Adrenal gland (tissue), 12 donors: ENCODE data around the gene FRAT1. TPM values are rescaled to one million over a fixed set of nuclear protein-coding genes. Genes with fewer than 3 reads are reported as not detected.
A peak's percentile ranks its signal among the peaks of the same experiment; 100 is the strongest.

Experiments
- DNase-seq, 7 donors: peaks; one replicate each; pipeline ENCODE4 v3.0.0-alpha.2; 2019 to 2020
- H3K27ac ChIP-seq, 5 donors: fragments of 200-600 bp; sonication (generic) in 4 of 5; 1 replicate in 3 of 5; 2 replicates in 2 of 5; pipeline versions ENCODE4 v1.5.1 to v1.8.0; 2016 to 2020; ENCODE audit warnings: mild to moderate bottlenecking in 1 of 5
- H3K27me3 ChIP-seq: fragments of 200-600 bp; 2 replicates; pipeline ENCODE4 v1.8.0; 2021
- H3K36me3 ChIP-seq, 2 donors: fragments of 200-600 bp; replicated peaks in 1 of 2; 1 replicate in 1 of 2; 2 replicates in 1 of 2; pipeline versions ENCODE4 v1.5.1 to v1.8.0; 2018 to 2022
- H3K4me1 ChIP-seq, 2 donors: fragments of 200-600 bp; replicated peaks in 1 of 2; 1 replicate in 1 of 2; 2 replicates in 1 of 2; pipeline versions ENCODE4 v1.5.1 to v1.8.0; 2018 to 2021
- H3K4me3 ChIP-seq, 4 donors: fragments of 200-600 bp; sonication (generic) in 3 of 4; one replicate each; pipeline ENCODE4 v1.5.1; 2016 to 2018
- H3K9me3 ChIP-seq, 3 donors: fragments of 200-600 bp; sonication (generic) in 1 of 3; replicated peaks in 1 of 3; 1 replicate in 2 of 3; 2 replicates in 1 of 3; pipeline versions ENCODE4 v1.5.1 to v1.8.0; 2016 to 2021
- CTCF ChIP-seq, 6 experiments: fragments of 450-650 bp in 4 of 6; fragments of 200-600 bp in 2 of 6; sonication (generic) in 1 of 6; IDR thresholded peaks; 1 replicate in 5 of 6; 2 replicates in 1 of 6; pipeline versions ENCODE4 v1.5.1 to v1.8.0; 2016 to 2021; ENCODE audit warnings: antibody characterized with exemption in 6 of 6, mild to moderate bottlenecking in 2 of 6, moderate library complexity in 1 of 6
- POLR2A ChIP-seq, 2 donors: fragments of 450-650 bp; IDR thresholded peaks; one replicate each; pipeline ENCODE4 v1.6.1; 2017; ENCODE audit warnings: antibody characterized with exemption in 2 of 2, mild to moderate bottlenecking in 2 of 2, moderate library complexity in 1 of 2
- WGBS, 4 donors: extraction: QIAGEN DNeasy Blood & Tissue Kit in 2 of 4; methylation state at CpG; one replicate each; pipeline versions ENCODE4 v1.1.5 to v1.1.7; 2013 to 2017; 5-methylcytosine and 5-hydroxymethylcytosine counted together
- intact Hi-C, 2 donors: fragments of 100-400 bp; cut with DNase I; formaldehyde crosslinking; loops; one replicate each; pipeline versions ENCODE4 v1.14.1 to v1.15.0; 2022 to 2023
- polyA plus RNA-seq, 3 donors: library from polyadenylated mRNA; stranded (reverse); fragments of 200-250 nt in 2 of 3; fragments of 350-450 nt in 1 of 3; fragmentation: Illumina TruSeq in 1 of 3; extraction: RNeasy Lipid Tissue Mini Kit (QIAGEN cat#74804) in 1 of 3; gene quantifications; one replicate each; pipeline ENCODE4 v1.2.3, GENCODE V29; 2013 to 2014
- total RNA-seq, 9 donors: library from RNA; depleted of rRNA in 4 of 9; stranded (reverse); fragments of >200 nt in 4 of 9; fragments of 120-200 nt in 1 of 9; fragmentation: NEBNext Ultra II Directional in 1 of 9; extraction: Animal tissue kit (Norgen Biotek cat#: 25700) in 1 of 9; gene quantifications; one replicate each; pipeline versions ENCODE4 v1.1.0 to v1.2.4, GENCODE V29; 2013 to 2023
- donor health status: healthy with polysubstance abuse.
- donor health status: Bipolar disorder and iron deficiency.
- donor health status: DM: yes; HTN: yes; CAD: no.
- donor health status: DM: no; HTN: no; CAD: no.
- donor health status: DM: no; HTN: no; CAD: no.
- donor health status: DM: yes; HTN: yes; CAD: no.

Gene FRAT1
- total and polyA plus RNA-seq, 12 donors, result 1.3 to 11.1 (median 6.7) TPM

- Histone ChIP-seq H3K4me3 (peak within 1 kb of the TSS; percentile 65 to 88 (median 80)), H3K27ac (peak within 1 kb of the TSS; percentile 82 to 97 (median 93)), H3K9me3 (no peaks in the 10 kb centered on the region), H3K4me1 (peaks cover 15 to 18% of the 10 kb centered on the region in 2 donors), H3K36me3 (no peaks in the 10 kb centered on the region), H3K27me3 (no peaks in the 10 kb centered on the region)
- WGBS, 4 donors, result 0 to 1% (median 0%) methylated on average over 2 to 103 of the region's 103 CpGs
- peak; percentile 90 to 94 (median 93) for DNase-seq
- intact Hi-C loops, result loop anchor here in 1 of 2 donors (10.0 kb wide), 1 partner anchor 50 kb away; no protein-coding TSS in a partner anchor
- TF ChIP-seq CTCF (IDR thresholded peaks at IDR 0.05) (peak in 1 of 6 experiments; percentile 1), POLR2A (IDR thresholded peaks at IDR 0.05) (peak; percentile 55 to 95)
These were observed 15.5 kb downstream of the FRAT1 start, which contains the start of gene FRAT2 for GRCh38 chr10:97334370-97335175. Gene FRAT2, minus strand, starts transcription at chr10:97334729. Its CDS starts 157 bp downstream, at chr10:97334572.

GRCh38 chr10:97335188-97335619 is 16.1 kb downstream of the FRAT1 start:
- H3K27ac ChIP-seq, result peak overlapping the region in 3 of 5 donors; percentile 93 to 97 (median 95)
- intact Hi-C loops, result loop anchor here in 1 of 2 donors (10.0 kb wide), 1 partner anchor 50 kb away; no protein-coding TSS in a partner anchor
- H3K4me1 ChIP-seq, result peaks cover 15 to 18% of the 10 kb centered on the region in 2 donors
- no peaks in the 10 kb centered on the region for H3K36me3 ChIP-seq
- H3K9me3 ChIP-seq, result no peaks in the 10 kb centered on the region
- H3K27me3 ChIP-seq, result no peaks in the 10 kb centered on the region
- H3K4me3 ChIP-seq, result peak overlapping the region in 2 of 4 donors; percentile 80 to 88
- 2 to 9% (median 3%) methylated on average over 13 to 25 of the region's 25 CpGs for WGBS, 4 donors
- DNase-seq, result peak in 1 of 7 donors; percentile 33
- TF ChIP-seq CTCF (IDR thresholded peaks at IDR 0.05) (no peak), POLR2A (IDR thresholded peaks at IDR 0.05) (no peak)

- intact Hi-C loops, result loop anchor here in 1 of 2 donors (10.0 kb wide), 1 partner anchor 51 kb away; no protein-coding TSS in a partner anchor
- no peak for DNase-seq
- 63 to 66% (median 65%) methylated on average over 5 of the region's 5 CpGs for WGBS, 4 donors
- Histone ChIP-seq H3K4me3 (no peak overlapping the region), H3K9me3 (no peaks in the 10 kb centered on the region), H3K4me1 (peaks cover 15 to 17% of the 10 kb centered on the region in 2 donors), H3K27ac (no peak overlapping the region), H3K36me3 (no peaks in the 10 kb centered on the region), H3K27me3 (no peaks in the 10 kb centered on the region)
- TF ChIP-seq POLR2A (IDR thresholded peaks at IDR 0.05), result no peak
- TF ChIP-seq CTCF (IDR thresholded peaks at IDR 0.05), result no peak
These were observed 16.9 kb downstream of the FRAT1 start for GRCh38 chr10:97336006-97336405.

GRCh38 chr10:97336446-97336845 is 17.4 kb downstream of the FRAT1 start:
- Histone ChIP-seq H3K4me1 (peaks cover 12% of the 10 kb centered on the region in 2 donors), H3K9me3 (no peaks in the 10 kb centered on the region), H3K27me3 (no peaks in the 10 kb centered on the region), H3K36me3 (no peaks in the 10 kb centered on the region), H3K4me3 (no peak overlapping the region), H3K27ac (no peak overlapping the region)
- intact Hi-C loops, result loop anchor here in 1 of 2 donors (10.0 kb wide), 1 partner anchor 52 kb away; no protein-coding TSS in a partner anchor
- TF ChIP-seq CTCF (IDR thresholded peaks at IDR 0.05), result no peak
- TF ChIP-seq POLR2A (IDR thresholded peaks at IDR 0.05), result no peak
- WGBS, 4 donors, result 44 to 59% (median 53%) methylated on average over 5 of the region's 5 CpGs
- DNase-seq, result no peak
